ENCODE results near the gene WHRN.

Gene WHRN

DNA sequence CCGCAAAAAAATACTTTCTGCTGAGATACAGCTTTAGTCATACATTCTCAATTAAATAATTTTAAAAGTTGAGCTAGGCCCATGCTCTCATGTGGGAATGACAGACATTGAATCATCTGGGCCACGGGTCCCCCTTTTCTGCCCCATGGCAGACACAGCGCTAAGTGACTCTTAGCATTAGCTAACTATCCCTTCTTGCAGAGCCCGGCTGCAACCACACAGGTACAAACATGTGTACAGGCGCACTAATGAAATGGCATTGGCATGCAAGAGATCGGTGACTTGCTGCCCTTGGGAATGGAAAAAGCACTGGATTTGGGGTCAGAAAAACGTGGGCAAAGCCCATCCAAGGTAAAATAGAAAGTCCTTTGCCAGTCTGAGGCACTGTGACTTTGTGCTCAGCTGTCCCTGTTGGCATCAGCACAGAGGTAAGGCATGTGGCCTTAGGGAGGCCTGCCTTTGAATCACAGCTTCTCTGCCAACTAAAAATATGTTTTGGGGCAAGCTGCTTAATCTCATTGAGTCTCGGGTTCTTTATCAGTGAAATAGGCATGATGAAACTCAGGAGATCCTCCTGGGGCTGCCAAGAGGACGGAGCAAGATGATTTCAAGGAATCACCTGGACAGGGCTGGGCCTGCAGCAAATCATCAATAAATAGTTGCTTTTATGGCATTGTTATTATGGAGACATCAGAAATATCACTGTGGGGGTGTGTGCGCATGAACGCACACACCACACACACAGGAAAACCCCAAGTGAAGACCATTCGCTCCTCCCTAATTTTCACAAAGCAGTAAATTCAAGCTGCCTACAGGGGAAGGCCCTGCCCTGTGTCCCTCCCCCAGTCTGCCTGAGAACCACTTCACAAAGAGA is 54.2 kb downstream of the WHRN start:
- H3K4me1 Mint-ChIP-seq (ENCODE audit: low read depth) = no peaks in the 10 kb centered on the region
- no peak overlapping the region for H3K27ac Mint-ChIP-seq
- no peaks in the 10 kb centered on the region for H3K36me3 Mint-ChIP-seq (ENCODE audit: low read depth)

DNA sequence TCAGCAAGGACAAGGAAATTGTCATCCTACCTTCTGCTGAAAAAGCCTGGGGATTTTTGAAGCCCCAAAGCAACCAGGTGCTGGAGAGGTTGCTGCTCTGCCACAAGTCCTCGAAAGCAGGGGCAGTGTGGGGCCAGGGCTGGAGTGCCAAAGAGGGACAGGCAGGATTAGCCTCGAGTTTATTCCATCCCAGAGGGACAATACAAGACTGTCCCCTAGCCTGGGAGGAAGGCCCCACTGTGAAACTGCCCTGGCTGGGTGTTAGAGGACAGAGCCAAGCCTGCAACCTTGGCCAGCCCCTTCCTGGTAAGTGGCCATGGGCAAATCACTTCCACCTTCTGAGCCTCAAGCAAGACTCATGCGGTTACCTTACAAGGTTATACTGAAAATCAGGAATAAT is 55.1 kb downstream of the WHRN start:
- Mint-ChIP-seq H3K9me3 (no peaks in the 10 kb centered on the region), H3K27me3 (no peaks in the 10 kb centered on the region), H3K4me3 (no peak overlapping the region), H3K4me1 (ENCODE audit: low read depth) (no peaks in the 10 kb centered on the region), H3K27ac (no peak overlapping the region), H3K36me3 (ENCODE audit: low read depth) (no peaks in the 10 kb centered on the region)
- intact Hi-C loops (cut with micrococcal nuclease) = no loop called here

More for the DNA sequence above, 54.2 kb downstream of the WHRN start:
- Mint-ChIP-seq H3K4me3 (no peak overlapping the region), H3K27me3 (no peaks in the 10 kb centered on the region), H3K9me3 (no peaks in the 10 kb centered on the region)
- intact Hi-C loops (cut with micrococcal nuclease) = no loop called here

DNA sequence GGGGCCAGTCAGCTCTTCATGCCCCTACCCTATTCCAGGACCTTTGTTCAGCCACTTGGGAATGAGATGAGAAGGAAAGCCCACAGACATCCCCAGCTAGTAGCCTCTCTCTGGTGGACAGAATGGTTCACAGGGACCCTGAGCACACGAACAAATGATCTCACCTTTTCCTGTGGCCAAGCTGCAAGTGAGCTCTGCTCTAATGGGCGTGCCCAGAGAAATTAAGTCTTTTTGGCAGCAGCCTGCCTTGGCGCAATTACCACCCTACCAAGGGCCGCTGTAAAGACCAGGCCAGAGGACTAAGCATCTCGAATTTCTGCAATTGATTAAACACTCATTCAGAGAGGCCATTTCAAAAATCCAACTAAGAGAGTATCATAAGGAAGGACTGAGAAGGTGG is 56.0 kb downstream of the WHRN start:
- Mint-ChIP-seq H3K27me3 (no peaks in the 10 kb centered on the region), H3K4me3 (no peak overlapping the region), H3K27ac (no peak overlapping the region), H3K36me3 (ENCODE audit: low read depth) (no peaks in the 10 kb centered on the region), H3K4me1 (ENCODE audit: low read depth) (no peaks in the 10 kb centered on the region), H3K9me3 (no peaks in the 10 kb centered on the region)
- intact Hi-C loops (cut with micrococcal nuclease) = no loop called here

DNA sequence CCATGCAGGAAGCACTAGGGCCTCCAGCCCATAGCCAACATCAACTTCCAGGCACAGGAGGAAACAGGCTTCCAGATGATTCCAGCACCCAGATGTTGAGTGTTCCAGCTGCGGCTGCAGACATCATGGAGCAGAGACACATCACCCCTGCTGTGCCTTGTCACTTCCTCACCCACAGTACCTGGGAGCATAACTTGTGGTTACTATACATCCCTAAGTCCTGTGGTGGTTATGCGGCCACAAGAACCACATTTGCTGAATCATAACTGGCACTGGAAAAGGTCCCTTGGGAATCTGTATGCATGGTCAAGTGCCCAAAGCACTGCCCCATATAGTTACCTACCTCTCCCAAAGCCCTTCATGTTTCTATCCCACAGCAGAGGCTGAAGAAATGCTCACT is 56.6 kb downstream of the WHRN start:
- H3K4me1 Mint-ChIP-seq (ENCODE audit: low read depth) = no peaks in the 10 kb centered on the region
- H3K9me3 Mint-ChIP-seq = no peaks in the 10 kb centered on the region
- no peaks in the 10 kb centered on the region for H3K27me3 Mint-ChIP-seq
- intact Hi-C loops (cut with micrococcal nuclease) = no loop called here
- no peak overlapping the region for H3K27ac Mint-ChIP-seq
- H3K4me3 Mint-ChIP-seq = no peak overlapping the region
- no peaks in the 10 kb centered on the region for H3K36me3 Mint-ChIP-seq (ENCODE audit: low read depth)

DNA sequence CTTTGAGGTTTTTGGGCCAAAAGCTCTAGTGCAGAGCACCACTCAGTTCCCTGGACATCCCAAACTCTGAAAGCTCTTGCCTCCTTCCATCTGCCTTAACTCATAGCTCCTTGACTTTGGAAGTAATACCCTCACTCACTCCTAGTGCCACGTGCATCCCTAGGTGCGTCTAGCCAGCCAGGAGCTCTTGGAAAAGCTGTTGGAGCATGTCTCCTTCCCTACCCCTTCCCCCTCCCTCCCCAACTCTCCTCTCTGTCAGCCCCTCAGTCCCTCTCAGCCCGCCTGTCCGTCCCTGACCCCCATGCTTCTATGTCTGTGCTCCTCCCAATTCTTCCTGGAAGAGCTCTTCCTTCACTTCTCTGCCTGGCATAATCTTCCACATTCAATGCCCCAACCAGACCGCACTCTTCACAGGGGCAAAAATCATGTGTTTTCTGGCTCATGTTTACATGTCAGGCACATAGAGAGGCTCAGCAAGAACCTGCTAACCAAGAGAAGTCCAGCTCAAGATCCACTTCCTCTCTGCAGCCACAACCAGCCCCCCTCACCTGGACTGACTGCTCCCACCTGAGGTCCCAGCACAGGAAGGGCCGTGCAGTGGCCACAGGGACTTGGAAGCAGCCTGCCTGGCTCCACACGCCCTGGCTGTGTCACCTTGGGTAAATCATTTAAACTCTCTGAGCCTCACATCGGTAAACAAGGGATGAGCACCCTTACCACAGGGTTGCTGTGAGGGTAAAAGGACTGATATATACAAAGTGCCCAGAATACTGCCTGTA is 58.4 kb downstream of the WHRN start:
- Mint-ChIP-seq H3K4me1 (ENCODE audit: low read depth) (no peaks in the 10 kb centered on the region), H3K4me3 (no peak overlapping the region), H3K36me3 (ENCODE audit: low read depth) (no peaks in the 10 kb centered on the region), H3K27me3 (peaks cover 1% of the 10 kb centered on the region), H3K27ac (no peak overlapping the region), H3K9me3 (no peaks in the 10 kb centered on the region)
- intact Hi-C loops (cut with micrococcal nuclease) = no loop called here

DNA sequence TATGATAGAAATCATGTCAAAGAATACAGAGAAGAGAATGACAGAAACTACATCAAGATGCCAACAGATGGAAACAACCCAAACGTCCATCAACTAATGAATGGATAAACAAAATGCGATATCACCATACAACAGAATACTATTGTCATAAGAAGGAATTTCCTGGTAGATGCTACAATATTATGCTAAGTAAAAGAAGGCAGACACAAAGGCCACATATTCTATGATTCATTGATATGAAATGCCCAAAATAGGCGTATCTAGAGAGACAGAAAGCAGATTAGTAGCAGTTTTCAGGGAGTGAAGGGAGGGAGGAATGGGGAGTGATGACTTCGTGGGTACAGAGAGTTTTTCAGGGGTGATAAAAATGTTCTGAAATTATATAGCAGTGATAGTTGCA is 59.2 kb downstream of the WHRN start:
- H3K27me3 Mint-ChIP-seq = peaks cover 1% of the 10 kb centered on the region
- no peak overlapping the region for H3K27ac Mint-ChIP-seq
- no peaks in the 10 kb centered on the region for H3K9me3 Mint-ChIP-seq
- no peaks in the 10 kb centered on the region for H3K36me3 Mint-ChIP-seq (ENCODE audit: low read depth)
- H3K4me3 Mint-ChIP-seq = no peak overlapping the region
- intact Hi-C loops (cut with micrococcal nuclease) = no loop called here
- H3K4me1 Mint-ChIP-seq (ENCODE audit: low read depth) = no peaks in the 10 kb centered on the region

DNA sequence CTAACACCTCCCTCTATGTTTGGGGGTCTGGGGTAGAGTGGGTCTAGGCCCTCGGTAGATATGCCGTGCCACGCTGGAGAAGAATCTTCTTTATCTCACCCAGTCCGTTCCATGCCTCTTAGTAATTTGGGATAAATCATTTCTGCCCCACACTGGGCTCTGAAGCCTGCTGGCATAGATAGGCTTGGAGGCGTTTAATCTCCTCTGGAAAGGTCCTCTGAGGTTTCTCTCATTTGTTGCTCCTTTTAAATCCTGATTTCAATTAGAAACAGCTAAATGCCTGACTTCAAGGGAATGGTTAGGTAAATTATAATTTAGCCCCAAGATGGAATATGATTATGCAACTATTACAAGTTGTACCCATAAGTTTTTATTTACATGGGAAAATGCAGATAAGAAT is 59.7 kb downstream of the WHRN start:
- Mint-ChIP-seq H3K27me3 (peaks cover 1% of the 10 kb centered on the region), H3K9me3 (no peaks in the 10 kb centered on the region), H3K27ac (no peak overlapping the region), H3K4me3 (no peak overlapping the region), H3K4me1 (ENCODE audit: low read depth) (no peaks in the 10 kb centered on the region), H3K36me3 (ENCODE audit: low read depth) (no peaks in the 10 kb centered on the region)
- intact Hi-C loops (cut with micrococcal nuclease) = no loop called here

DNA sequence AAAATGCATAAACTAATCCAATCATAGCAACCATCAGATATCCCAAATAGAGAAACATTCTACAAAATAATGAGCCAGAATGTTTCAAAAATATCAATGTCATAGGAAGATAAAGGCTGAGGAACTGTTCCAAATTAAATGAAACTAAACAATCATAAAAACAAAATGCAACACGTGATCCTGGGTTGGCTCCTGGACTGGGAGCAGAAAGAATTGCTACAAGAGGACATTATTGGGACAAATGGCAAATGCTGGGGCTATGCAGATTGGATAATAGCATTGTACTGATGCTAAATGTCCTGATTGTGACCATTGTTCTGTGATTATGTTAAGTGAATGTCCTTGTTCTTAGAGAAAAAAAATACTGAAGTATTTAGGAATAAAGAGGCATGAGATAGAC is 63.3 kb downstream of the WHRN start:
- H3K9me3 Mint-ChIP-seq = no peaks in the 10 kb centered on the region
- H3K4me1 Mint-ChIP-seq (ENCODE audit: low read depth) = no peaks in the 10 kb centered on the region
- H3K4me3 Mint-ChIP-seq = no peak overlapping the region
- intact Hi-C loops (cut with micrococcal nuclease) = no loop called here
- no peaks in the 10 kb centered on the region for H3K36me3 Mint-ChIP-seq (ENCODE audit: low read depth)
- H3K27me3 Mint-ChIP-seq = peaks cover 3% of the 10 kb centered on the region
- H3K27ac Mint-ChIP-seq = no peak overlapping the region

DNA sequence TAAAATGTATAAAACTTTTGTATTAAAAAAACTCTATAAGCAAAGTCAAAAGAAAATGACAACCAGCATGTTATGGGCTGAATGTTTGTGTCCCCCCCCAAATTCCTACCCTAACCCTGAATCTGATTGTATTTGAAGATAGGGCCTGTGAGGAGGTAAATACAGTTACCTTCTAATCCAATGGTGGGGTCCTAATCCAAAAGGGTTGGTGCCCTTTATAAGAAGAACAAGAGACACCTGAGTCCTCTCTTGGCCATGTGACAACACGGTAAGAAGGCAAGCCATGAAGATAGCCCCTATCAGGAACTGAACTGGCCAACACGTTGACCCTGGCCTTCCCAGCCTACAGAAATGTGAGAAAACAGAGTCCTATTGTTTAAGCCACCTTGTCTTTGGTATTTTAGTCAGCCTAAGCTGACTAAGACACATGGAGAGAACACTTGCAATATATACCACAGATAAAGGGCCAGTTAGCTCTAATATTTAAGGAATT is 67.8 kb downstream of the WHRN start:
- intact Hi-C loops (cut with micrococcal nuclease) = no loop called here
- Mint-ChIP-seq H3K36me3 (ENCODE audit: low read depth) (no peaks in the 10 kb centered on the region), H3K4me3 (no peak overlapping the region), H3K9me3 (no peaks in the 10 kb centered on the region), H3K27me3 (peaks cover 2% of the 10 kb centered on the region), H3K4me1 (ENCODE audit: low read depth) (no peaks in the 10 kb centered on the region), H3K27ac (no peak overlapping the region)

DNA sequence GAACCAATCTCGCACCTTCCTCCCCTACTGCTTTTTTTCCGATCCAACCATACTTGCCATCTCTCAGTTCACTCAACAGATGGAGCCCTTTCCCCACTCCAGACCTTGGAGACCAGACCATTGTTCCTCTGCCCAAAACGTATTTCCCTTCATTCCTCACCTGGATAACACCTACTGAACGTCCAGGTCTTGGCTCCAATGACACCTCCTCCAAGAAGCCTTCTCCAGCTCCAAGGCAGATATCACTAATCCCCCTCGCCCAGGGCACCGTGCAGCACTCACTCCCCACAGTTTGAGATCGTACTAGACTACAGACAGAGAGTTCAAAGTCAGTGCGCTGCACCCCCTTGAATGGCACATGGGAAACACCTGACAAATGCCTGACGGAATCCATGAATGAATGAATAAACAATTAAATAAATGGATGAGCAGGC is 70.4 kb downstream of the WHRN start:
- H3K4me3 Mint-ChIP-seq = no peak overlapping the region
- H3K27me3 Mint-ChIP-seq = peaks cover 3% of the 10 kb centered on the region
- intact Hi-C loops (cut with micrococcal nuclease) = no loop called here
- H3K27ac Mint-ChIP-seq = no peak overlapping the region
- no peaks in the 10 kb centered on the region for H3K4me1 Mint-ChIP-seq (ENCODE audit: low read depth)
- H3K9me3 Mint-ChIP-seq = no peaks in the 10 kb centered on the region
- no peaks in the 10 kb centered on the region for H3K36me3 Mint-ChIP-seq (ENCODE audit: low read depth)

DNA sequence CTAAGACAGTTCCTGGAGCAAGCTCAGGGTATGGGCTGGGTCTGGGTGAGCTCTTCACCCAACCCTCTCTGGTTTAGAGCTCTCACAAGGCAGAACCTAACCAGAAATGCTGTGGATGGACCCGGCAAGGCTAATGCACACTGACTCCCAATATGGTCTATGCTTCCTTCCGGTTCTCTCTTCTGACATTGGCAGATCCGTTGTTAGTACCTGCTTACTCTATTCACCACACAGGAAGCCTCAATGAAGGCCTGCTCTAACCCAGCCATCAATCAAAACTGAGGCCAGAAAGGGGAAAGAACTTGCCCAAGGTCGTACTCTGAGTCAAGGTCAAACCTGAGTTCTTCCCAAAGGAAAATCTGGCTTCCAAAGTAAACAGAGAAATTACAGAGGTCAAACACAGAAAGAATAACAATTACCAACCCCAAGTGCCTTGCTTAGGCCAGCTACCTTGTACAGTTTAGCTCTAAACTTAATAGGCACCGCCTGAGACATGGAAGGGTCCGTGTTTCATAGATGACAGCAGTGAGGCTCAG is 71.5 kb downstream of the WHRN start:
- Mint-ChIP-seq H3K4me1 (ENCODE audit: low read depth) (no peaks in the 10 kb centered on the region), H3K9me3 (no peaks in the 10 kb centered on the region), H3K27me3 (peaks cover 3% of the 10 kb centered on the region), H3K27ac (no peak overlapping the region), H3K36me3 (ENCODE audit: low read depth) (no peaks in the 10 kb centered on the region), H3K4me3 (no peak overlapping the region)
- intact Hi-C loops (cut with micrococcal nuclease) = no loop called here

DNA sequence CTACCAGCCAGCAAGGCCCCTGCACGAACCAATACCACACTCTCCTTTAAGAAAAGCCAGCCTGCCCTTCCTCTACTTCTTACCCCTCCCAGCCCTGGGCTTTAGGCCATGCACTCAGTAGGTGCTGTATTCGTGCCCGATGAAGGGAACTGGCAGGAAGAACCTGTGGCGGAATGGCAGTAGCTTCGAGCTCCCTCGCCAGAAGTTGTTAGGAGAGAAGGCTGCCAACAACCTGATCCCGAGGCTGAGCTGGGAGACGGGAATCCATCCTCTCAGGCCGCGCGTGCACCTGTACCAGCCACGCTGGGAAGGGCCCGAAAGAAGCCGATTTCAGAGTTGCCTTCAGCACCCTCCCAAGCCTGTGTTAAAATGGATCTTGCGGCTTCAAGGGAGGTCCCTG is 72.2 kb downstream of the WHRN start:
- H3K9me3 Mint-ChIP-seq = no peaks in the 10 kb centered on the region
- no peaks in the 10 kb centered on the region for H3K4me1 Mint-ChIP-seq (ENCODE audit: low read depth)
- no peaks in the 10 kb centered on the region for H3K36me3 Mint-ChIP-seq (ENCODE audit: low read depth)
- intact Hi-C loops (cut with micrococcal nuclease) = no loop called here
- peaks cover 6% of the 10 kb centered on the region for H3K27me3 Mint-ChIP-seq
- no peak overlapping the region for H3K4me3 Mint-ChIP-seq
- H3K27ac Mint-ChIP-seq = no peak overlapping the region

DNA sequence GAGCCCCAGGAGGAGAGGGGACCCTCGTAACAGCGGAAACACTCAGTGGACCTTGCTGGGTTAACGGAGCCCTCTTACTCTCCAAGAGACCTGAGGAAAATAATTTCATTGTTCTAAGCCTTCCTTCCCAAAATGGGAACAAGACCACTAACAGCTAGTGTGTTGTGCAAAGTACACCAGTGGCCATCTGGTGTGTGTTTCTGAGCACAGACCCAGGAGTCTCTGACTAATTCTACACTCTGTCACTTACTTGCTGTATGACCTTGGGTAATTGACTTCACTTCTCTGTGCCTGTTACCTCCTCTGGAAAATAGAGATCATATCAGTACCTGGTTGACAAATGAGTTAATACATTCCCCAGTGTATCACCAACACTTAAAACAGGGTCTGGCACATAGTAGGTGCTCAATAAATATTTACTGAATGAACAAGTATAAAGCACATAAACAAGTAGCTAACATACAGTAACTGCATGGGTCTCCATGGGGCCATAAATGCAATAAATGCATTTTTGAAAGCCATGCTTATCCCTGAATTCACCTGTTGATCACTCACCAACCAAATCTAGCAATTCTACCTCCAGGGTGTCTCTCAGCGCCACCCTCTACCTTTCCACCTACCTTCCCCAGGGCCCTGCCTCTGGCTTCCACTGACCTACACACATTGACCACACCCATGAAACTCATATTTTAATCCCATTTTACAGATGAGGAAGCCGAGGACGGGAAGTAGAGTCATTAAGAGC is 72.8 kb downstream of the WHRN start:
- H3K4me1 Mint-ChIP-seq (ENCODE audit: low read depth) = no peaks in the 10 kb centered on the region

DNA sequence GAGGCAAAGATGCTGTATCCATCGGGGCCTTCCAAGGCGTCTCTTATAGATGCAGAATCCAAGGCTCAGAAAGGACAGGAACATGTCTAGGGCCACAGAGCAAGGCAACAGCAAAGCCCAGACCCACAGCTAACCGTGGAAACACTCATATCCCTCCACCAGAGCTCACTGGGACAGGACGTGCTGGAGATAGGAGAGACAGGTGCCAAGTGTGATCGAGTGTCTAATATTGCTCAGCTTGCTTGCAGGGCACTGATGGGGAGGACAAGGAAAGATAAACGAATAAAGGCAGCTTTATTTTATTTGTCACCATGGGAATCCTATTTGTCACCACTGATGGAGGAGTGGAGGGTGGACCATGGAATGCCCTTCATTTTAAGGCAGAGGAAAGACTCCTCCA is 73.5 kb downstream of the WHRN start:
- Mint-ChIP-seq H3K27me3 (peaks cover 4% of the 10 kb centered on the region), H3K4me3 (no peak overlapping the region), H3K36me3 (ENCODE audit: low read depth) (no peaks in the 10 kb centered on the region), H3K9me3 (no peaks in the 10 kb centered on the region), H3K4me1 (ENCODE audit: low read depth) (no peaks in the 10 kb centered on the region), H3K27ac (no peak overlapping the region)
- intact Hi-C loops (cut with micrococcal nuclease) = no loop called here

More for the DNA sequence above, 72.8 kb downstream of the WHRN start:
- Mint-ChIP-seq H3K36me3 (ENCODE audit: low read depth) (no peaks in the 10 kb centered on the region), H3K4me3 (no peak overlapping the region), H3K9me3 (no peaks in the 10 kb centered on the region), H3K27me3 (peaks cover 4% of the 10 kb centered on the region), H3K27ac (no peak overlapping the region)
- intact Hi-C loops (cut with micrococcal nuclease) = no loop called here

All from dendritic cell treated with granulocyte-macrophage colony-stimulating factor and Interleukin-4, amounts not matched to agents 40 ng/mL and 50 ng/mL, for 4 days (primary cell).